ENCODE results near the gene SLC24A1.

Gene SLC24A1

GRCh38 chr15:65618560-65619109, 3.1 kb upstream of the SLC24A1 start:
- no peak overlapping the region for H3K4me3 ChIP-seq (ENCODE audit: low read length)

DNA sequence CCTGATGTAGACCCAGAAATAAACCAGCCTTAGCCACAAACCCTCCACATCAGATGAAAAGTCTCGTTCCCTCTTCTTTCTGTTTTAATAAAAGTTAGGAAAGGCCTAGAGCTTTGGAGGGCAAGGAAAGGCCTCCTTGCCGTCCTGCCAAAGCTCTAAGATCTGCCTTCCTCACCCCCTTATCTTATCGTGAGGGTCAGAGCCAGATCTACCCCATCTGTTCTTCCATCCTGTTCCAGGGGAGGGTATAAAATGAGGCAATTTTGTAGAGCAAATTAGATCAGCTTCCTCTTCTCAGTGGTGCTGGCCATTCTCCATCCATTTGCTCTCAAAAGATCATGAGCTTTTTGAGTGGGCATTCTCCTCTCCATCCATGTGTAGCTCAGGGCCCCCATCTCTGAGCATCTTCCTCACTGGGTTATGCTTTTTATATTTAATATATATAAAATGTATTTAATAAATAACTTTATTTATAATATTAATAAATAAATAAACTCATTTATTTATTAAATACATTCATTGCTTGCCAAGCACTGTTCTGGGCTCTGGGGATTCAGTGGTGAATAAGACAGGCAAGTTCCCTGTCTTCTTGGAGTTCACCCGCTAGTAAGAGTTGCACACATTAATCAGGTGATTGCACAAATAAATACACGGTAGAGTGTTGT, 2.0 kb upstream of the SLC24A1 start:
- DNase-seq (ENCODE audit: low read depth), result no peak
- TF ChIP-seq CTCF (IDR thresholded peaks at IDR 0.05; ENCODE audit: insufficient read depth, low read depth, low read length, missing control alignments), result no peak
- no peak overlapping the region for H3K4me3 ChIP-seq (ENCODE audit: low read length)

More at GRCh38 chr15:65618560-65619109, 3.1 kb upstream of the SLC24A1 start:
- no peak for DNase-seq (ENCODE audit: low read depth)
- TF ChIP-seq CTCF (IDR thresholded peaks at IDR 0.05; ENCODE audit: insufficient read depth, low read depth, low read length, missing control alignments), result no peak

GRCh38 chr15:65620833-65621232, 905 bp upstream of the SLC24A1 start:
- no peak overlapping the region for H3K4me3 ChIP-seq (ENCODE audit: low read length)
- DNase-seq (ENCODE audit: low read depth), result no peak
- TF ChIP-seq CTCF (IDR thresholded peaks at IDR 0.05; ENCODE audit: insufficient read depth, low read depth, low read length, missing control alignments), result no peak

DNA sequence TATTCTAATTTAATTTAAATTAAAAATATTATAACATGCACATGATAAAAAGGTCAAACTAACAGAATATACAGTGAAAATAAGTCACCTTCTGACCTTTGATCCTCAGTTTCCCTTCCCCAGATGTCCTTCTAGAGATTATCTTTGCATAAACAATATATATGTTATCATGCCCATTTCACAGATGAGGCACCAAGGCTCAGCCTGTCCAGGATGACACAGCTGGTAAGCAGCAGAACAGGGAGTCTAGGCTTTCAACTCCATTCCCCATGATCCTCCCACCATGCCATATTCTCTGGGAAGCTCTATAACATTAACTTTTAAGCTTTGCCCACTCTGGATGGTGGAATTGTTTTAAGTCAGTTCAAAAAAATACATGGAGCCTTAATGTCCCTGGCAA, 1.4 kb downstream of the SLC24A1 start:
- no peak for DNase-seq (ENCODE audit: low read depth)
- no peak overlapping the region for H3K4me3 ChIP-seq (ENCODE audit: low read length)
- TF ChIP-seq CTCF (IDR thresholded peaks at IDR 0.05; ENCODE audit: insufficient read depth, low read depth, low read length, missing control alignments), result no peak

DNA sequence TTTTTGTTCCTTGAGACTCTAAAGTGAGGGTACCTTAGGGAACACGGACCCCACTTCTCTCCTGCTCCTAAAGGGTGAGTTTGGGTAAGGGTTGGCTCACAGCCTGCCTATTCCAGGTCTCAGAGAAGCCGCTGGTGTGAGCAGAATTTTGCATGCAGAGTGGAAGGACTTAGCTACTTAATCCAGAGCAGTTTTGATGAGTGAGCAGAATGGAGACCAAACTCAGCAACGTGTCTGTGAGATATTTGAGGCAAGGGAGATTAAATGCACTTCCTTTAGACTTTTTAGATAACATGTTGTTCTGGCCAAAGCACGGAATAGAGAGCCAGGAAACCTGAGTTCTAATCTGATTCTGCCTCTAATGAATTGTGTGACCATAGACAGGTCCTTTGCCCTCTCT, 5.1 kb downstream of the SLC24A1 start:
- no peak overlapping the region for H3K4me3 ChIP-seq (ENCODE audit: low read length)
- no peak for DNase-seq (ENCODE audit: low read depth)
- TF ChIP-seq CTCF (IDR thresholded peaks at IDR 0.05; ENCODE audit: insufficient read depth, low read depth, low read length, missing control alignments), result no peak

DNA sequence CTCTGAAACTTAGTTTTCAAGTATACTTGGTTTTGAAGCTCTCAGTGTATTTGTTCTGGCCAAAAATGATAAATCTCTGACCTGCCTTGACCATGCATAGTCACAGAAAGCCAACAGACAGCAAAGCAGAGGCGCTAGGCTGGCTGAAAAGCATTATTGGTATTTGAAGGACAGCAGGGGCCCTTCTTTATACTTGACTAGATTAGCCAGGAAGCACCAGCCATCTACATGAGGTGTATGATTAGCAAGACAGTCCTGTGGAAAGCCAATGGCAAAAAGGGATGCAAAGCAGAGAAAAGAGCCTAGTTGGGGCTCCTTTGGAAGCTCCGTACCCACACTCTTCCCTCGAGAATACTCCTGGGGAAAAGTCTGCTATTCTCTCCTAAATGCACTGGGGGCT, 7.8 kb downstream of the SLC24A1 start:
- DNase-seq (ENCODE audit: low read depth), result no peak
- no peak overlapping the region for H3K4me3 ChIP-seq (ENCODE audit: low read length)
- no peak for TF ChIP-seq CTCF (IDR thresholded peaks at IDR 0.05; ENCODE audit: insufficient read depth, low read depth, low read length, missing control alignments)

DNA sequence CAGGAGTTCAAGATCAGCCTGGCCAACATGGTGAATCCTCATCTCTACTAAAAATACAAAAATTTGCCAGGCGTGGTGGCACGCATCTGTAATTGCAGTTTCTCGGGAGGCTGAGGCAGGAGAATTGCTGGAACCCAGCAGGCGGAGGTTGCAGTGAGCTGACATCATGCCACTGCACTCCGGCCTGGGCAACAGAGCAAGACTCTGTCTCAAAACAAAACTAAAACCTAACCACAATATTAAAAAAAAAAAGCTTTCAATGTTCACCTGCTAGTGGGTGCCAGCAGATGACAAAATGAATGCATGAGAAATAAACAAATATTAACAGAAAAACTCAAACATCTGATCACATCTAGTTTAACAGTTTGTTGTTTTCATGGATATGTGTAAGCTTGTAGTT, 9.0 kb downstream of the SLC24A1 start:
- TF ChIP-seq CTCF (IDR thresholded peaks at IDR 0.05; ENCODE audit: insufficient read depth, low read depth, low read length, missing control alignments), result no peak
- DNase-seq (ENCODE audit: low read depth), result no peak
- no peak overlapping the region for H3K4me3 ChIP-seq (ENCODE audit: low read length)

Data from epithelial cell of esophagus (primary cell).